ENCODE data around the gene EPB41L3.
"Not testable (repeated sequence)": the region's sequence is repeated elsewhere in the genome, so short reads cannot be mapped to it uniquely, and the experiment has no call there.

The EPB41L3 gene

DNA sequence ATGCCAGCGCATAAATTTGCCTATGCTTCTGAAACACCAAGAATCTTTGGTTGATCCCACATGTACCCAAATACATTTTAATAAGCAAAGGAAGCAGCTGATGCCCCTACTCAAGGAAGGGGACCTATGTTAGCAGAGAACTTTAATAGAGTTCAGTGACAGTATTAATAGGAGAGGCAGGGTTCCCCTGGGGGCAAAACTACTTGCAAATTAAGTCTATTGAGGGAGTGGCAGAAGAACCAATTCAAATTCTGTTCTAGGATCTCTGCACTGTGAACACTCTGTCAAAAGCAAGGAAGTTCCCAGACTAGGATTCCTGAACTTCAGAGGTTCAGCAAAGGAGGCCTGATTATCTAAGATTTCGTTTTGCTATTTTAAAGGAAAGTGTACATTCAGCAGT, 47.5 kb downstream of the EPB41L3 start:
- DNase-seq (ENCODE audit: low spot score) = no peak

DNA sequence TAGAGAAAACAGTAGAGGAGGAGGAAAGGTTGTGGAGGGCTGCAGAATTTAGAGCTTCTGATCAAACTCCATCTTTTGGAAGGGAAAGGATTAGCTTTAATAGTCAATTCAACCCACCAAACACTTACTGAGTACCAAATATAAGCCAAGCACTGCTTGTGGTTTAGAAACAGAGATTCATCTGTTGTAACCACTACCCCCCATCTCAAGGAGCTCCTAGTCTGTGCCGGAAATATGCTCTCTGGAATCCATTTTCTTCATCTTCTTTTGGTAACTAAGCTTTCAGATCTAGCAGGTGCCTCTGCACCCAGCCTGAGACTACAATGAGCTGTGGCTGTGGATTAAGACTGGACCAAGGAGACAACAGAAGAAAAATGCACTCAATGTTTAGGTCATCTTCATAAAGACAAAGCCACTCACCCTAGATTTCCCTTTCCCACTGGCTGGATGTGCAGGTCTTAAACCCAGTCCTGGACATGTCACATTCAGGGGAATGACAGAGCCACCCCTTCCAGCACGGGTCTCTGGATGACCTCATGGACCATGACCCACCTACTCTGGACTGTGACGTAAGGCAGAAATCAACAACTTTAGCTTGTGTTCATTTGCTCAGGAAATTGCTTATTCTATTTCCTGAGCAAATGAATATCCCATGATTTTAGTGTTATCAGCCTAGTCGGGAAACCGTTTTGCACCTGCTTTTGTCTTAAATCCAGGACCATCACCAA, 52.9 kb downstream of the EPB41L3 start:
- DNase-seq (ENCODE audit: low spot score) = no peak

DNA sequence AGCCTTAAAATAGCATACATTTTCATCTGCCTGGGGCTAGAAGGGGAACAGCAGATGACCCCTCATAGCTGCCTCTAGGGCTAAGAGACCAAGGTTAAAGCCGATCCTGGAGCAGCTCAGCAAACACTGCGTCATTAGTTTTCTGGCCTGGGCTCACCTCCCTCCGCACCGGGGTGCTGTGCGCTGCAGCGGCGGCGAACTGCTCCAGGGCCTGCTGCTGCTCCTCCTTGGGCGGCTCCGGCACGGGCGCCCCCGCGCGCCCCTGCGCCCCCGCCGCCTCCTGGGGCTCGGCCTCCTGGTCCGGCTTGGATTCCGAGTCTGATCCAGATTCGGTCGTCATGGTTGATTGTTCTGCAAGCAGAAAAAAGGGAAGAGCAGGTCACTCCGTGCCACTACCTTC, 55.0 kb downstream of the EPB41L3 start:
- DNase-seq (ENCODE audit: low spot score) = peak; percentile 16

DNA sequence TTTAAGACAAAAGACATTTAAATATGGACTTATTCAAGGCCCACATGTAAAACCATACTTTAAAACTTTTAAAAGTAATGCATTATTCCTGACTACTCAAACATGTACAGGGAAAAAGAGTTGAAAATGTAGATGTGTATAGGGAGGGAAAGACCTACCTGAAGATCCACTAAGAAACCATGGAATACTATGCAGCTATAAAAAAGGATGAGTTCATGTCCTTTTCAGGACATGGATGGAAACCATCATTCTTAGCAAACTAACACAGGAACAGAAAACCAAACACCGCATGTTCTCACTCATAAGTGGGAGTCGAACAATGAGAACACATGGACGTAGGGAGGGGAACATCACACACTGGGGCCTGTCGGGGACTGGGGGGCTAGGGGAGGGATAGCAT, 55.8 kb downstream of the EPB41L3 start:
- DNase-seq (ENCODE audit: low spot score) = not testable (repeated sequence)

DNA sequence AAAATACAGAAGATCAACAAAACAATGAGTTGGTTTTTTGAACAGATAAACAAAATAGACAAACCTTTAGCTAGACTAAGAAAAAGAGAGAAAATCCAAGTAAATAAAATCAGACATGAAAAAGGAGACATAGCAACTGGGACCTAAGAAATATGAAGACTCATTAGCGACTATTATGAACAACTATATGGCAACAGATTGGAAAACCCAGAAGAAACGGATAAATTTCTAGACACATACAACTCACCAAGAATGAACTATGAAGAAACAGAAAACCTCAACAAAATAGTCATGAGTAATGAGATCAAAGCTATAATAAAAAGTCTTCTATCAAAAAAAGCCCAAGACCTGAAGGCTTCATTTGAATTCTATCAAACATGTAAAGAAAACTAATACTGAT, 59.3 kb downstream of the EPB41L3 start:
- no peak for DNase-seq (ENCODE audit: low spot score)

DNA sequence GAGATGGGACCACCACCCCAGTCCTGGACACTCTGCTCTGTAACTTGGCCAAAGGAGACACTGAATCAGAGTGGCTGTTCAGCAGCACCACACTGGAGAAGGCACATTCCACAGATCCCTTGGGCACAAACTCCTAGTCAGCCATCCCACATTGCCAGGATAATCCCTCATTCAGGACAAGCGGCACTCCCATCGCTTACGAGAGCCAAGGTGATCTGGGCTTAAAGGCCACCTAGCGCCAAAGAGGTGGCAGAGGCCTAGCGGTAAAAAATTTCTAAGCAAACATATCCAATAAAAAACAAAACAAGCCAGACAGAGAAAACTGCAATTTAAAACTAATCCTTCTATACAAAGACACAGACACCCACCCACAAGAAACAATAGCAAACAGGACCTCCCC, 62.2 kb downstream of the EPB41L3 start:
- no peak for DNase-seq (ENCODE audit: low spot score)

DNA sequence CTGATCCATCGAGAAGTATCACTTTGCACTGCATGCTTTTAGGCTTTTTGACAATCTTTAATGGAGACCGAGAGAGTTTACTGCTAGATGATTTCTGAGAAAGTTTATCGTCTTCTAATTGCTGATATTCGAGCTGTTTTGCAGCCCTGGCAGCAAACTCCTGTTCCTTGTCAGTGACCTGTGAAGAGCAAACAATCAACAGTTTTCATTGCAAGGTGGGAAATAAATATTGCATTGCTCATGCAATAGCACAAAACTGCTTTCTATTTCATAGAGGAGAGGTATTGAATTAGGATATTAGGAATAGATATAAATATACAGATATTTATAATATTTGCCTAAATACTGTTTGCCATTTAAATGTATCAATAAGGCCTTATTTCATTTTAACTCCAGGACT, 65.5 kb downstream of the EPB41L3 start:
- DNase-seq (ENCODE audit: low spot score) = no peak

DNA sequence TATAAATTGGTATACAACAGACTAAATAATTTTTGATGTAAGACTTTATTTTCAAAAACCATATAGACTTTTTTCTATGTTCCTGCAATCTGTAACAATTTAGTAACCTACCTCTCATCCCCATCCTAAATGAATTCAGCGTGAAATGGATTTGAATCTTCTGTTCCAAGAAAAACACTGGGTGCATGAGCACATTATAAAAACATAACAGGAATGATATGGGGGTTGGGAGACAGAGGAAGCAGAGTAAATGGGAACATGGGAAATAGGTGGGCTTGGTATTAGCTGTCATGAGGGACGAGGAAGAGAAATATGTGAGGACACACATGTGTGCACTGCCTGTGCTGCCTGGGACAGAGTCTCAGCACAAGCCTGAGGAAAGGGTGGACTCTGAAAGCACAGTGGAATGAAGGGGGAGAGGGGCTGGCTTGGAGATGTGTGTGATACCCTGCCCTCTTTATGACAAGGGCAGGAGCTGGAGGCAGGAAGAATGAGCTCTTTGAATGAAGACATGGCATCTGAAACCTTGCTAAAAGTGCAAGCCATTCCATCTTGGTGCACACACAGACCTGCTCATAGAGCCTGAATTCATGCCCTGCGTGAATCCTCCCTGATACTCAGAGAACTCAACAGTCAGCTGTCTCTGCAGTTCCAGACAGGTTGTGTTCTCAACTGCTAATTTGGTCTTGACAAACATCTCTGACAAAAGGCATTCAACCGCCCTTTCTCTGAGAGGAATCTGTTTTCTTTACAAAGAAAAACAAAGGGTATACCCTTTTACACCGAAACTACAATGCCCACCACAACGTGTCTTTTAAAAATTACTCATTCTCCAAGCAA, 66.6 kb downstream of the EPB41L3 start:
- no peak for DNase-seq (ENCODE audit: low spot score)

DNA sequence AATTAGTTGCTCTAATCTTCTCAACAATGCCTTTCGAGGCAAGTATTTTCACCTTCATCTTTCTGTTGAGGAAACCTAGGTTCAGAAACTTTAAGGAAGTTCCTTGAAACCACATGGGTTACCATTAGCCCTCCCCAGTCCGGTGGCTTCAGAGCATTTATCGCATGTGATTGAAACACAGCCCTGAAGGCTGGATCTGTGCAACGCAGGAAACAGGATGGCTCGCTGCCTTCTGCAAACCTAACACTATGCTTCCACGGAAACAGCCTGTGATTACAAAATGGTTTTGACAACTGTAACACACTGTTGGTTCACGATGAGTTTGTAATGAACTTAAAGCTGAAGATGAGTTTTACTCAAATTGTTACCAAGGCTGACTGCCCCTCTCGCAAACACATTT, 68.5 kb downstream of the EPB41L3 start:
- no peak for DNase-seq (ENCODE audit: low spot score)

DNA sequence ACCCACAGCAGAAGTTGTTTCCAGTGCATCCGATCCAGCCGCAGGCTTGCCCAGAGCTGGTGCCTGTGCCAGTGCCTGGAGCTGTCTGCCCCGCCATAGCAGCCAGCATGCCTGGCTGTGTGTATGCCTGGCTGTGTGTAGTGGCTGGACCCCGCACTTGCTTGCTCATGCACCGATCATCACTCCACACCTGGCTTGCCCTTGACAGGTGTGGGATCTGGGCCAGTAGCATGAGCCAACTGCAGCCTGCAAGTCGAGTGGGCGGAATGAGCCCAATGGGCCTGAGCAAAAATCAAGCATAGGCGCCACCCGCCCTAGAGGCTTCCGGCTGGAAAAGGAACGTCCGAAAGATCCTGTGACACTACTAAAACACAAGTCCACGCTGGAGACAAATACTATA, 74.5 kb downstream of the EPB41L3 start:
- DNase-seq (ENCODE audit: low spot score) = no peak

DNA sequence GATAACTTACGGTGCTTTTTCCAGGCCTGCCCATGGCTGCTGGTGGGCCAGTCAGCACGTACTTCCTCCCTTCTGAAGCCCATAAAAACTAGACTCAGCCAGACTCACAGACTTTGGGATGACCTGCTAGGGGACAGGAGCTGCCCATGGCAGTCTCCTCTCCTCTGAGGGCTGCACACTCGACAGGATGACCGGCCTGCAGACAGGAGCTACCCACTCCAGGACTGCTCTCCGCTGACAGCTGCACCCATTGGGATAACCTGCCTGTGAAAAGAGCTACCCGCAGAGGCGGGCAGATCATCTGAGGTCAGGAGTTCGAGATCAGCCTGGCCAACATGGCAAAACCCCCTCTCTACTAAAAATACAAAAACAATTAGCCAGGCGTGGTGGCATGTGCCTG, 75.4 kb downstream of the EPB41L3 start:
- no peak for DNase-seq (ENCODE audit: low spot score)

DNA sequence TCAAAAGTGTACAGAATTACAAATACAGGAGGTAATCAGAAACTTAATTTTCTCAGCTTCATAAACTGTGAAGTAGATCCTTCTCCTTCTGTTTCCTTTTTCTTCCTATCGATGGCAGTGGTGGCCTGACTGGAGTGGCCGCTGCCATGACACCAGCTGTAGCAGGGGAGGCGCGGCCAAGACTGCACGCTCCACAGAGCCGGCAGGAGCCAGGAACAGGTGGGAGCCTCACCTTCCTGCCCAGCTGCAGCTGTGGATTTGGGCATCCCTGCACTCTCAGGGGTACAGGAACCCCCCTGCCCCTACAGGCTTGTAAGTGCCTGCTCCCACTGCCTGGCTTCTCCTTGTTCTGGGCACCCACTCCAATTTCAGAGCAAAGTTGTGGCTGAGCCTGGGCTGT, 76.1 kb downstream of the EPB41L3 start:
- DNase-seq (ENCODE audit: low spot score) = no peak

DNA sequence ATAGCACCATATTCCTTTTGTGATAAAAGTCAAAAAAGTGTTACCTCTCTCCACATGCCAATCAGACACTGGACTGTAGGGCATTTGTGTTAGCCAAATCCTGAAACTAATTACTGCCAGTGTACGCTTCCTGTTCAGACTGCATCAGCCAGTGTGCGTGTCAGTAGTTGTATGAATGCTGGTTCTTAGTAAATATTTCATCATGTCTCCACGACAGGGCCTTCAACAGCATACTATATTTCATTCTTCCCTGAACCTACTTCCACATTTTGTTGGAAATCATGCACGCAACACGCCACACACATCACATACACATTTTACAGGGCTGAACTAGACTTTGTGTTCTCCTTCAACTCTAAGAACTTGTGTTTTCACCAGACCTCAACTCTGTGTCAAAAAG, 77.5 kb downstream of the EPB41L3 start:
- DNase-seq (ENCODE audit: low spot score) = no peak

DNA sequence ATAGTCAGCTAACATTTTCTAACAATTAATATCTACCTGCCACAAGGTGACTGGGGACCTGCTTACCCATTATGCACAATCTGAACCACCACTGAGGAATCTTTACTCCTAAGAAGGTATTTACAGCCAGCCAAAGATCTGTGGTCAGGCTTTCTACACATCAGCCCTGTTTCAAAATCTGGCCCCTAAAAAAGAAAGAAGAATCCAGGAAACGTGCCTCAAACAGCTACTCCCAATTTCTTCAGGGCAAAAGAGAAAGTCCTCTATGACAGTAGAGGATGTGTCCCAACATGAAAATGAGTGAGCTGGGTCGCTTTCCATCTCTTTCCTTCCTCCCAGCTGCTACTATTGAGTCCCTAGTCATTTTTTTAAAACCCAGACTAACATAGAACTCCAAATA, 79.5 kb downstream of the EPB41L3 start:
- no peak for DNase-seq (ENCODE audit: low spot score)

DNA sequence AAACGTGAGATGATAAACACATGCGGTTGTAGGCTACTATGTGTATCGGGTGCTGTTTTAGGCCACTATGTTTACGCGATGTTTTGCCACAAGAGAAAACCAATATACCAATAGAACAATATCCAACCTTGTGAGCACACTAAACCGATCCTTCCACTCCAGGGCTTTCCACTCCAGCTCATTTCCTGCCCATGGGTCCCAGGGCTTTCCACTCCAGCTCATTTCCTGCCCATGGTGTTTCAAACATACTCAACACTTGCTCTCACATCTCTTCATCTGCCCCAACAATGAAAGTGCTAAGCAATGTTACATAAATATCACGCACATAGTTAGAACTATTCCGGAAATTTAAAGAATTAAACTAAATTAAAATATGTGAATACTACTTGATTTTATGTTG, 80.0 kb downstream of the EPB41L3 start:
- DNase-seq (ENCODE audit: low spot score) = no peak

DNA sequence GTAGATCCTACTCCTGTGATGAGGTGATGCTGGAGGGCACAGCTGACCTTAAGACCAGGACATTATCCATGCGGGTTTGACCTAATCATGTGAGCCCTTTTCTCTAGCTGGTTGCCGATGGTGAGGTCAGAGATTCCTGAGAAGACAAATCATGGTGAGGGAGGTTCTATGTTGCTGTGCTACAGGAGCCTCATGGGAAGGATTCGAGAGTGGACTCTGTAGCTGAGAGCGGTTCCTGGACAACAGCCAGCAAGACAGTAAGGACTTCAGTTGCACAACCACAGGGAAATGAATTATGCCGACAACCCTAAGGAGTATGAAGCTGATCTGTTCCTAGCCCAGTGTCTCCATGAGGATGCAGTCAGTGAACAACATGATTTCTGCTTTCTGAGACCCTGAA, 80.4 kb downstream of the EPB41L3 start:
- DNase-seq (ENCODE audit: low spot score) = no peak

DNA sequence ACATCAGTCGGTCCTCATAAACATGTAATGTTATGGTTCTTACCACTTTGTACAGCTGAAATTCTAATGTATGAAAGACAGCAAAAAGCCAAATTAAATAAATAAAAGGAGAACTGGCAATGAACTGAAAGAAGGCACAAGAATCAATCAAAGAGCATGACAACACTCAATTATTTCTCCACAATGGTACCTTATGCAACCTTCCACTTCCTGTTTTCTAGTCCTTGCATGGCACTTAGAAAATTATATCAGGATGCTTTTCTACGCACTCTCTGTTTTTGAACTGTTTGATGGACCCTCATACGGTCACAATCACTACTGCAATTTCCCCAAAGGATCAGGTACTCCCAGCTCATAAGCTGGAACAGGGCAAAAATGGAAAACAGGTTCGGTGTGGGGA, 81.6 kb downstream of the EPB41L3 start:
- no peak for DNase-seq (ENCODE audit: low spot score)

DNA sequence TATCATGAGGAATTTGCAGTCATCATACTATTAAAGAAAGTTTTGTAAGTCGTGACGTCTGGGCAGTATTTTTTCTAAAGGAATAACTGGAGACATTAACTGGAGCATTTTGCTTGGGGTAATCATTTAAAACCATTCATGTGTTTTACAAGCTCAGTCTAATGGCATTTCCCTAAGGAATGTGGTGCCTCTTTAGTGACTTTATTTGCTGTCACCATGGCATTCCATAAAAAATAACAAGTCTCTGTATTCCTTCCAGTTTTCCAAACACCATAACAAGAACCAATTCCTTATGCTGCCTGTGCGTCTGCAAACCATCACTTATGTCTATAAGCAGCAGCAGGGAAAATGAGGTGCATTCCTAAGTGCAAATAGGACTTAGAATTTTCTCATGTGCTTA, 82.8 kb downstream of the EPB41L3 start:
- DNase-seq (ENCODE audit: low spot score) = no peak

DNA sequence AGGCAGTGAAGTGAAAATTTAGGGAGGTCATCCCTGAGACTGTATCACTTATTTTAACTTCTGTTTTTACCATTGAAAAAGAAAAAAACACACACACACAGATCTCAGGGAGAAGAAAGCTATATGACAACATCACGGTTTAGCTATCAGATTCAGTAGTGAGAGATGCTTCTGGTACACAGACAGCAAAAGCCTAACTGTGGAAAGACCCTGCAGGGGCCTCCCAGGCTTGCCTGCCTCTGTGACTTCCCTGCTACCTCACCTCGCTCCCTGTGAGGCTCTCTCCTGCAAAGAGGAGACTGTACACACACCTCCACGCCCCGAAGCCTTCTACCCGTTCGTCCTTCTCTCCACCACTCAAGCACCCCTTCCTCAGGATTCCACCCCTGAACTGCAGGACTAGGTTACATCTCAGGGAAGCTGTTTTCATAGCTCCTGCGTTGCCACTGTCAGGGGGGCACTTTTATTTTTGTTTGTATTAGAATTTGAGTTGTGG, 86.3 kb downstream of the EPB41L3 start:
- DNase-seq (ENCODE audit: low spot score) = no peak

DNA sequence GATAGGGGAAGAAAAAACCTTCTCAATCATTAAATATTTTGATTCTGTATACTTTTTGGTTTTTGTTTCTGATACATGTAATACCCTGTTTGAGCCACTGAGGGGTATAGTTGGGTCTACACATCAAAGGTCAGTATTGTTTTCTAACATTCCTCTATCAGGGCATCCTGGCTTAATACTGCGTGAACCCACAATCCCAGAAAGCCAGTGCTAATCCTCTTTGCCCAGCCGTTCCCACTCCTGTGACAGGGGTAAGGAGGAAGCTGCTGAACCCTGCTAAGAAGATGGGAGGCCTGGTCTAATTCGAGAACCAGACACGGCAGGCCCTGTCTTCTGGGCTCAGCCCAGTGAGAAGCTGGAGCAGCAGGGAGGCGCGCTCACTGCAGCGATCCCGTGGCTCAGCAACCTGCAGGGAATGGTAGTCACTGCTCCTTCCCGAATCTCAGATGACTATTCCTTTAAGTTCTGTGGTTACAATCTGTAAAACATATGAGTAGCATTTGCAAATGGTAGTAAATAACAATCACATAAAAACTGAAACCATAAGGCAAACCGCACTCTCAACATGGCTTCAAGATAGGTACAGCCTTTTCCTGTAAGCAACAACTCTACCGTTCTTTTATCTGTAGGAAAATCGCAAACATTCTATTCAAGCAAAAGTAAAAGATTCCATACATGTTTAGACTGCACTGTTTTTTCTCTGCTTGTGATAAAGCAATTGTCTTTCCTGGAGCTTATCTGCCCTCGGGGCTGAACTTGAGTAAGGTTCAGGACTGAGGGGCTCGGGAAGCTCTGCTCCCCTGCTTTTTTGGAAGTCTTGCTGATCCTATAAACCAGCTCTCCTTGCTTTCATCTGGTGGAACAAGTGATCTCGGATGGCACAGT, 87.0 kb downstream of the EPB41L3 start:
- DNase-seq (ENCODE audit: low spot score) = peak; percentile 47

DNA sequence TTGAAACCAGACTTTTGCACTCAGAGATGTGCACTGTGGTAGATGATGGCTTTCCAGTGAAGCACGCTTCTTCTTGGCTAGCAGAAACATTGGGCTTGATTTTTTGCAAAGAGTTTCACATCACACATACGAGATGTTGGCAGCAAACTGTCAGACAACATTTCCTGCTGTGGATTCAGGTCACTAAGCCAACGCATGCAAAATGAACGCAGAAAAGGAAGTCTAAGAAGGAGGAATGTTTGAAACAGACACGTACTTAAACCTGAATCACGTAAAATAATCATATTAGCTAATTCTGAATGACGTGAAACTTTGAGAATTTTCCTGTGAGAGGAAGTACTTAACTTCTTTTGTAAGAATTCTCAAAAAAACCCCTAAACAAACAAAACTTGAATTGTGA, 88.1 kb downstream of the EPB41L3 start:
- DNase-seq (ENCODE audit: low spot score) = no peak

DNA sequence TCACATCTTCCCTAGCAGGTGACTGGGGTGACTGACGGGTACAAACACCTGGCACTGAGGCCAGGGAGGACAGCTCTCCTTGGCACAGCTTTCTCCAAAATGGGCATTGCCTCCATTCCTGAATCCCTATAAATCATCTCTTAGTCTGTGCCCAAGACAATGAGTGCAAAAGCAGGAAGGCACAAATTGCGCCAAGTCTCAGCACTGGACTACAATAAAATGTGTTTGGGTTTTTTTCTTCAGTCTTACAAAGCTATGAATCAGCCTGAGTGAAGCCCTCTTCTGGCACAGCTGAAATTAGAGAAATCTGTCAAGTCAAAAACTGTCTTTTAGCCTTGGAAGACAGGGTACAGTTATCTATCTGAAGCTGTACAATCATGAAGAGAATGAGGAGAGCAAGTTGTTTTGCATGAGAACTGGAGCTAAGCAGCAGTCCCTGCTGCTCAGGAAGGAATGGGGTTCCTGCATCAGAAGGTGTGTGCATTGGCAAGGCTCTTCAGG, 90.8 kb downstream of the EPB41L3 start:
- no peak for DNase-seq (ENCODE audit: low spot score)
